ENCODE results near the gene PACC1. TPM values are rescaled to one million over a fixed set of nuclear protein-coding genes. Genes with fewer than 3 reads are reported as not detected.
A peak's percentile ranks its signal among the peaks of the same experiment; 100 is the strongest.

Gene PACC1
- total and polyA plus RNA-seq, 8 donors = 1.7 to 3.4 (median 3.2) TPM

GRCh38 chr1:212315907-212316306 lies 98.8 kb downstream of the PACC1 start:
- Histone ChIP-seq H3K27ac (no peak overlapping the region), H3K9me3 (peaks cover 0 to 4% (median 0%) of the 10 kb centered on the region in 4 donors), H3K36me3 (no peaks in the 10 kb centered on the region), H3K4me3 (no peak overlapping the region), H3K27me3 (no peaks in the 10 kb centered on the region), H3K4me1 (peaks cover 3 to 15% (median 10%) of the 10 kb centered on the region in 3 donors)
- DNase-seq (no peak), FAIRE-seq (no peak), ATAC-seq (peak in 3 of 4 donors; percentile 40 to 78 (median 68))
- intact Hi-C loops (cut with DNase I) = loop anchor here in 1 of 3 donors (10.0 kb wide), 1 partner anchor 139 kb away; no protein-coding TSS in a partner anchor
- no peak for TF ChIP-seq CTCF (IDR thresholded peaks at IDR 0.05)

DNA sequence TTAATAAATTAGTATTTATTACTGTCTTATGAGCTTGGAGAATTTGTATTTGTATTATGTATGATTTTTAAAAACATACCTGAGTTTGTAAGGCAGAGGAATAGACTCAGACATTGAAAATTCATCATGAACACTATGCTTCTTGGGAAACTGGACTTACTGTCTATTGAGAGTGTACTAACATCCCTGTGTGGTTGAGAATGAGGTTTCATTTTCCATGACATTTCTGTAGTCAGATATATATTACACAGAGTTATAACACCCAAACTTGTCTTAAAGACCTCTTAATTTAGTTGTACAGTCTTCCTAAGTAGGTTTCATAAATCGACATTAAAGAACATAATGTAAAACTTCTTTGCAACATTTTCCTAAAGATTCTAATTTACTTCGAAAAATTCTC lies 99.5 kb downstream of the PACC1 start:
- Histone ChIP-seq H3K27me3 (no peaks in the 10 kb centered on the region), H3K9me3 (peaks cover 0 to 4% (median 0%) of the 10 kb centered on the region in 4 donors), H3K36me3 (no peaks in the 10 kb centered on the region), H3K4me3 (no peak overlapping the region), H3K27ac (no peak overlapping the region), H3K4me1 (peaks cover 3 to 15% (median 10%) of the 10 kb centered on the region in 3 donors)
- no peak for TF ChIP-seq CTCF (IDR thresholded peaks at IDR 0.05)
- intact Hi-C loops (cut with DNase I) = loop anchor here in 1 of 3 donors (10.0 kb wide), 1 partner anchor 140 kb away; no protein-coding TSS in a partner anchor
- DNase-seq (no peak), FAIRE-seq (no peak), ATAC-seq (no peak)
- WGBS, 2 donors = 70 to 87% methylated on average over 2 of the region's 2 CpGs

Other genes with a start within 250 kb of the PACC1 start
- 10 to 100 TPM; 19.6 to 30.5 (median 22.2) TPM for gene PPP2R5A, start 129.5 kb downstream of the PACC1 start, total RNA-seq
- gene PPP2R5A, start 129.5 kb downstream of the PACC1 start, polyA plus RNA-seq = 10 to 100 TPM; 14.4 to 19.3 TPM
- 10 to 100 TPM; 23.8 to 35.7 (median 33.4) TPM for gene NENF, start 18.0 kb upstream of the PACC1 start, total RNA-seq
- 10 to 100 TPM; 93.0 to 97.0 TPM for gene NENF, start 18.0 kb upstream of the PACC1 start, polyA plus RNA-seq
- gene ATF3, start 193.9 kb upstream of the PACC1 start, total RNA-seq = 10 to 100 TPM in 5 of 6 donors, 1 to 10 TPM in 1; 8.3 to 28.8 (median 17.3) TPM
- 10 to 100 TPM; 22.8 to 25.6 TPM for gene ATF3, start 193.9 kb upstream of the PACC1 start, polyA plus RNA-seq